H9 (cell line): ENCODE measurements around the gene CAMTA1. TPM values are rescaled to one million over a fixed set of nuclear protein-coding genes. Genes with fewer than 3 reads are reported as not detected.

ENCODE experiments used
- DNase-seq: peaks from one replicate; pipeline ENCODE4 v3.0.0-alpha.2; 2017
- H2AFZ ChIP-seq: one replicate; pipeline ENCODE4 v1.6.1; 2013; ENCODE audit warnings: mild to moderate bottlenecking, low read length, control low read depth, moderate library complexity
- H2AK5ac ChIP-seq: 2 replicates; pipeline ENCODE4 v1.6.1; 2013; ENCODE audit warnings: low read length, control low read depth, mixed read lengths; ENCODE audit not compliant: insufficient read length
- H2BK120ac ChIP-seq: one replicate; pipeline ENCODE4 v1.6.1; 2013; ENCODE audit warnings: low read depth, mild to moderate bottlenecking, low read length, control low read depth, inconsistent platforms; ENCODE audit not compliant: poor library complexity, severe bottlenecking
- H2BK12ac ChIP-seq: 2 replicates; pipeline ENCODE4 v1.6.1; 2013; ENCODE audit warnings: low read length, control low read depth, mixed read lengths, low read depth; ENCODE audit not compliant: insufficient read length
- H2BK15ac ChIP-seq: 2 replicates; pipeline ENCODE4 v1.6.1; 2013; ENCODE audit warnings: low read depth, low read length, control low read depth
- H2BK20ac ChIP-seq: one replicate; pipeline ENCODE4 v1.6.1; 2013; ENCODE audit warnings: low read depth, mild to moderate bottlenecking, low read length, control low read depth, inconsistent platforms; ENCODE audit not compliant: poor library complexity, severe bottlenecking
- H2BK5ac ChIP-seq: 2 replicates; pipeline ENCODE4 v1.6.1; 2013; ENCODE audit warnings: low read length, control low read depth, mixed read lengths; ENCODE audit not compliant: insufficient read length
- H3K14ac ChIP-seq: 2 replicates; pipeline ENCODE4 v1.6.1; 2013; ENCODE audit warnings: low read length, control low read depth; ENCODE audit not compliant: insufficient read depth
- H3K18ac ChIP-seq: 2 replicates; pipeline ENCODE4 v1.6.1; 2013; ENCODE audit warnings: low read depth, mild to moderate bottlenecking, mixed read lengths, low read length, control low read depth; ENCODE audit not compliant: insufficient read length
- H3K23ac ChIP-seq: 2 replicates; pipeline ENCODE4 v1.6.1; 2013; ENCODE audit warnings: low read length, control low read depth, mixed read lengths, low read depth; ENCODE audit not compliant: insufficient read length
- H3K23me2 ChIP-seq: 2 replicates; pipeline ENCODE4 v1.6.1; 2013; ENCODE audit warnings: low read depth, mild to moderate bottlenecking, mixed read lengths, low read length, control low read depth; ENCODE audit not compliant: insufficient read length, poor library complexity, severe bottlenecking
- H3K27ac ChIP-seq: 2 replicates; pipeline ENCODE4 v1.5.1; 2013; ENCODE audit warnings: low read length, control low read depth, mixed read lengths, low read depth; ENCODE audit not compliant: insufficient read length
- H3K27me3 ChIP-seq: 2 replicates; pipeline ENCODE4 v1.6.1; 2013; ENCODE audit warnings: low read length, control low read depth, inconsistent platforms; ENCODE audit not compliant: insufficient read depth
- H3K4ac ChIP-seq: 2 replicates; pipeline ENCODE4 v1.6.1; 2013; ENCODE audit warnings: low read depth, mild to moderate bottlenecking, control low read depth, inconsistent platforms, low read length, moderate library complexity
- H3K4me1 ChIP-seq: 2 replicates; pipeline ENCODE4 v1.6.1; 2013; ENCODE audit warnings: low read length, control low read depth, inconsistent platforms; ENCODE audit not compliant: insufficient read depth
- H3K4me2 ChIP-seq: 2 replicates; pipeline ENCODE4 v1.6.1; 2013; ENCODE audit warnings: low read length, control low read depth, mixed read lengths; ENCODE audit not compliant: insufficient read length, insufficient read depth
- H3K56ac ChIP-seq: 2 replicates; pipeline ENCODE4 v1.6.1; 2013; ENCODE audit warnings: low read depth, mild to moderate bottlenecking, mixed read lengths, low read length, control low read depth; ENCODE audit not compliant: insufficient read length
- H3K79me1 ChIP-seq: 2 replicates; pipeline ENCODE4 v1.6.1; 2013; ENCODE audit warnings: low read depth, mild to moderate bottlenecking, moderate library complexity, low read length, control low read depth, inconsistent platforms; ENCODE audit not compliant: insufficient read depth, poor library complexity, severe bottlenecking
- H3K79me2 ChIP-seq: 2 replicates; pipeline ENCODE4 v1.6.1; 2013; ENCODE audit warnings: low read length, control low read depth, inconsistent platforms; ENCODE audit not compliant: insufficient read depth
- H3K9ac ChIP-seq: 2 replicates; pipeline ENCODE4 v1.6.1; 2013; ENCODE audit warnings: low read length, control low read depth, mixed read lengths; ENCODE audit not compliant: insufficient read length; ENCODE audit errors: extremely low read depth
- H3K9me3 ChIP-seq: one replicate; pipeline ENCODE4 v1.6.1; 2013; ENCODE audit warnings: low read depth, low read length, inconsistent platforms; ENCODE audit not compliant: control insufficient read depth
- H3T11ph ChIP-seq: one replicate; pipeline ENCODE4 v1.6.1; 2013; ENCODE audit warnings: mild to moderate bottlenecking, low read length, control low read depth, inconsistent platforms
- H4K20me1 ChIP-seq: one replicate; pipeline ENCODE4 v1.6.1; 2013; ENCODE audit not compliant: control insufficient read depth, insufficient read length, insufficient read depth
- H4K5ac ChIP-seq: 2 replicates; pipeline ENCODE4 v1.6.1; 2013; ENCODE audit warnings: low read depth, mild to moderate bottlenecking, mixed read lengths, low read length, control low read depth; ENCODE audit not compliant: insufficient read length
- H4K8ac ChIP-seq: replicated peaks from 2 replicates; pipeline ENCODE4 v1.6.1; 2013; ENCODE audit warnings: low read length, control low read depth, mixed read lengths, low read depth; ENCODE audit not compliant: insufficient read length
- H4K91ac ChIP-seq: 2 replicates; pipeline ENCODE4 v1.6.1; 2013; ENCODE audit warnings: low read depth, mild to moderate bottlenecking, moderate library complexity, mixed read lengths, low read length, control low read depth; ENCODE audit not compliant: insufficient read length
- H3K27ac Mint-ChIP-seq, 3 experiments: 2 replicates in 2 of 3; 3 replicates in 1 of 3; pipeline ENCODE4 v1.8.0; 2020 to 2021; ENCODE audit warnings: mixed read lengths in 3 of 3, mild to moderate bottlenecking in 1 of 3, moderate library complexity in 1 of 3
- H3K27me3 Mint-ChIP-seq: 2 replicates; pipeline ENCODE4 v1.8.0; 2021; ENCODE audit warnings: low read depth, mild to moderate bottlenecking, moderate library complexity, mixed read lengths
- H3K36me3 Mint-ChIP-seq, 3 experiments: 2 replicates in 2 of 3; 3 replicates in 1 of 3; pipeline ENCODE4 v1.8.0; 2020 to 2021; ENCODE audit warnings: low read depth in 3 of 3, mixed read lengths in 3 of 3; ENCODE audit not compliant: insufficient read depth in 1 of 3
- H3K4me1 Mint-ChIP-seq, 2 experiments: 2 replicates each; pipeline ENCODE4 v1.8.0; 2020; ENCODE audit warnings: mixed read lengths in 2 of 2
- H3K4me3 Mint-ChIP-seq, 2 experiments: 2 replicates in 1 of 2; 3 replicates in 1 of 2; pipeline ENCODE4 v1.8.0; 2020 to 2021; ENCODE audit warnings: mild to moderate bottlenecking in 2 of 2, mixed read lengths in 2 of 2, moderate library complexity in 1 of 2
- H3K9me3 Mint-ChIP-seq, 2 experiments: 2 replicates in 1 of 2; 3 replicates in 1 of 2; pipeline ENCODE4 v1.8.0; 2020; ENCODE audit warnings: mild to moderate bottlenecking in 2 of 2, mixed read lengths in 2 of 2, moderate library complexity in 1 of 2
- CTCF ChIP-seq: fragments of 200-600 bp; sonication (generic); conservative IDR thresholded peaks from 3 replicates; pipeline ENCODE4 v1.8.0; 2021; ENCODE audit warnings: antibody characterized with exemption, mild to moderate bottlenecking
- WGBS: extraction: QIAGEN DNeasy Blood & Tissue Kit; methylation state at CpG from one replicate; pipeline ENCODE4 v1.1.7; 2013; ENCODE audit warnings: missing lambda C conversion rate, low lambda C conversion rate, mixed read lengths; ENCODE audit not compliant: insufficient read length; ENCODE audit errors: extremely low coverage; 5-methylcytosine and 5-hydroxymethylcytosine counted together
- total RNA-seq: library from RNA; stranded (reverse); gene quantifications from 2 replicates; pipeline ENCODE4 v1.2.1, GENCODE V29; 2021

Gene CAMTA1
- total RNA-seq, 1 experiment from 2014 or later = 115 TPM

- Histone ChIP-seq H3K4ac (no peak overlapping the region), H3K9me3 (no peaks in the 10 kb centered on the region), H4K8ac (no peak overlapping the region), H3K23me2 (peaks cover 4% of the 10 kb centered on the region), H4K5ac (no peak overlapping the region), H2BK15ac (no peak overlapping the region), H4K91ac (no peak overlapping the region), H3K18ac (no peak overlapping the region), H3K79me1 (no peaks in the 10 kb centered on the region), H3K79me2 (no peaks in the 10 kb centered on the region), H3T11ph (no peak overlapping the region), H2AK5ac (no peak overlapping the region), H3K4me2 (peak overlapping the region; percentile 10), H3K27ac (no peak overlapping the region), H3K27me3 (no peaks in the 10 kb centered on the region; the same call in 1 of the 2 replicates), H3K23ac (no peak overlapping the region), H2BK20ac (no peak overlapping the region), H3K56ac (no peak overlapping the region), H2BK5ac (no peak overlapping the region), H3K14ac (peak overlapping the region; percentile 17; the same call in 1 of the 2 replicates), H2AFZ (no peak overlapping the region), H2BK120ac (no peak overlapping the region), H3K4me1 (no peaks in the 10 kb centered on the region), H4K20me1 (no peaks in the 10 kb centered on the region), H2BK12ac (no peak overlapping the region), H3K9ac (no peak overlapping the region)
- Mint-ChIP-seq H3K4me1 (peaks cover 6 to 7% of the 10 kb centered on the region in 2 experiments), H3K36me3 (peaks cover 44 to 62% (median 56%) of the 10 kb centered on the region in 3 experiments), H3K27me3 (peaks cover 12% of the 10 kb centered on the region), H3K27ac (no peak overlapping the region), H3K4me3 (peak overlapping the region; percentile 29 to 61; a peak in 3 of 5 replicates), H3K9me3 (peaks cover 17 to 18% of the 10 kb centered on the region in 2 experiments)
- DNase-seq = peak; percentile 40
- no CpG with 5 or more reads among the region's 52 CpGs for WGBS
- TF ChIP-seq CTCF = no peak
Measured at GRCh38 chr1:7784492-7785071, 999.3 kb downstream of the CAMTA1 start.
